Measurements from ENCODE around the gene ASCC1.
"Not testable (repeated sequence)": the region's sequence is repeated elsewhere in the genome, so short reads cannot be mapped to it uniquely, and the experiment has no call there.

ASCC1 gene

GRCh38 chr10:72215611-72216549 is at the start of gene ASCC1, which contains the start of gene ANAPC16:
ASCC1 (minus strand) TSS chr10:72216276; CDS start chr10:72213298, 2,978 bp downstream.
ANAPC16 (plus strand) TSS chr10:72216012; CDS start chr10:72223915, 7,903 bp downstream.
- peak; percentile 98 for DNase-seq (ENCODE audit: low spot score)

- no peak for DNase-seq (ENCODE audit: low spot score)
Measured at GRCh38 chr10:72265508-72265907, 49.4 kb upstream of the ASCC1 start.

- DNase-seq (ENCODE audit: low spot score), result no peak
Measured at GRCh38 chr10:72264536-72264935, 48.5 kb upstream of the ASCC1 start.

GRCh38 chr10:72263613-72264241 is 47.7 kb upstream of the ASCC1 start:
- DNase-seq (ENCODE audit: low spot score), result no peak

GRCh38 chr10:72261784-72262404 is 45.8 kb upstream of the ASCC1 start:
- DNase-seq (ENCODE audit: low spot score), result no peak

- no peak for DNase-seq (ENCODE audit: low spot score)
Measured at GRCh38 chr10:72260976-72261783, 45.1 kb upstream of the ASCC1 start.

- DNase-seq (ENCODE audit: low spot score), result peak; percentile 95
Measured at GRCh38 chr10:72260239-72260975, 44.3 kb upstream of the ASCC1 start.

GRCh38 chr10:72259491-72260238 is 43.6 kb upstream of the ASCC1 start:
- no peak for DNase-seq (ENCODE audit: low spot score)

- DNase-seq (ENCODE audit: low spot score), result no peak
Measured at GRCh38 chr10:72258617-72259016, 42.5 kb upstream of the ASCC1 start.

GRCh38 chr10:72257051-72257892 is 41.2 kb upstream of the ASCC1 start:
- no peak for DNase-seq (ENCODE audit: low spot score)

GRCh38 chr10:72255977-72256729 is 40.1 kb upstream of the ASCC1 start:
- no peak for DNase-seq (ENCODE audit: low spot score)

GRCh38 chr10:72254813-72255568 is 38.9 kb upstream of the ASCC1 start:
- DNase-seq (ENCODE audit: low spot score), result peak; percentile 85

- no peak for DNase-seq (ENCODE audit: low spot score)
Measured at GRCh38 chr10:72253578-72253977, 37.5 kb upstream of the ASCC1 start.

- DNase-seq (ENCODE audit: low spot score), result no peak
Measured at GRCh38 chr10:72252972-72253371, 36.9 kb upstream of the ASCC1 start.

GRCh38 chr10:72251635-72252034 is 35.6 kb upstream of the ASCC1 start:
- no peak for DNase-seq (ENCODE audit: low spot score)

GRCh38 chr10:72250666-72251065 is 34.6 kb upstream of the ASCC1 start:
- DNase-seq (ENCODE audit: low spot score), result peak; percentile 84

- DNase-seq (ENCODE audit: low spot score), result not testable (repeated sequence)
Measured at GRCh38 chr10:72249176-72249862, 33.2 kb upstream of the ASCC1 start.
